Measurements from ENCODE around the gene TBP. TPM values are rescaled to one million over a fixed set of nuclear protein-coding genes. Genes with fewer than 3 reads are reported as not detected.

TBP gene
- total RNA-seq, 3 donors from 2014 or later (not counting 1 experiment from before 2014, with no cell fraction given) = 13.0 to 18.4 (median 14.2) TPM

DNA sequence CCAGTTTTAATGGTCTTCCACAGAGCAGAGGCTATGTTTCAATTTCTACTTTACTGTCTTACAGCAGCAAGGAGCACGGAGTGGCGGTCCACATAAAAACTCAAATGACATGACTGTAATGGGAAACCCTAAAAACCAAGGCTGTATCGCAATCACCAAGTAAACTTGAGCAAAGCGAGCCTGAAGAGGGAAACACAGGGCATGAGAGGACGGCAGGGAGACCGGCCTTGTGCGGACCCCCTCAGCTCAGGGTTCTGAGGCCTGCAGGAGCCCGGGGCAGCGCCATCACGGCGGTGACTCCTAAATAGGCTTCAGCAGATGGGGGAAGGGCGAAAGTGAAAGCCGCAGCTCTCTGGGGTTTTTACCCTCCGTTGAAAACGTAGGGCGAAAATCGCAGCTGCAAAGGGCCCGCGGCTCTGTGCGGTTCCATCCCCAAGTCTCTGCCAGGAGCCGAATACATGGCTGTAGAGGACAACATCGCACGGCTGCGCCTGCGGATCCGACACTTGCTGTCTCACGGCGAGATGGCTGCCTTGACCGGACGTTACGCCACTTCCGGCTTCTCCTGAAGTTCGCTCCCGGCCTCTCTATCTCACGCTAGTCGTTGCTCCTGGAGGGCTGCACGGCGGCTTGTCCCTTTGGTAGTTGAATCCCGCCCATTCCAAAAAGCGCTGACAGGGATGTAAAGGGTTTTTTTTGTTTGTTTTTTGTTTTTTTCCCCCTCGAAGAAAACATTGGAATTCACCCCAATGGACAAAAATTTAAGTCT is 1.2 kb upstream of the TBP start, which contains the start of gene PSMB1:
Gene PSMB1 (minus strand): TSS at position 543 of the 769 bp plus-strand sequence. CDS start 65 bp downstream, at position 478.
- ATAC-seq (peak; percentile 41 to 55 (median 46)), DNase-seq (peak; percentile 78 to 90)
- Histone ChIP-seq H3K4me3 (ENCODE audit: low read length) (peak within 1 kb of the TSS; percentile 84), H3K9me3 (ENCODE audit: control insufficient read depth, insufficient read depth, low read length) (no peaks in the 10 kb centered on the region), H3K4me1 (ENCODE audit: control insufficient read depth, insufficient read depth, low read length) (peaks cover 22% of the 10 kb centered on the region), H3K27me3 (ENCODE audit: control insufficient read depth, insufficient read depth, low read length) (no peaks in the 10 kb centered on the region), H3K27ac (ENCODE audit: low read length) (peak within 1 kb of the TSS; percentile 93), H3K36me3 (ENCODE audit: control insufficient read depth, insufficient read depth, low read length) (peaks cover 19% of the 10 kb centered on the region)
- peaks cover 13 to 44% of the 10 kb centered on the region in 2 donors for H3K4me1 Mint-ChIP-seq
- TF ChIP-seq, protein P1, sequence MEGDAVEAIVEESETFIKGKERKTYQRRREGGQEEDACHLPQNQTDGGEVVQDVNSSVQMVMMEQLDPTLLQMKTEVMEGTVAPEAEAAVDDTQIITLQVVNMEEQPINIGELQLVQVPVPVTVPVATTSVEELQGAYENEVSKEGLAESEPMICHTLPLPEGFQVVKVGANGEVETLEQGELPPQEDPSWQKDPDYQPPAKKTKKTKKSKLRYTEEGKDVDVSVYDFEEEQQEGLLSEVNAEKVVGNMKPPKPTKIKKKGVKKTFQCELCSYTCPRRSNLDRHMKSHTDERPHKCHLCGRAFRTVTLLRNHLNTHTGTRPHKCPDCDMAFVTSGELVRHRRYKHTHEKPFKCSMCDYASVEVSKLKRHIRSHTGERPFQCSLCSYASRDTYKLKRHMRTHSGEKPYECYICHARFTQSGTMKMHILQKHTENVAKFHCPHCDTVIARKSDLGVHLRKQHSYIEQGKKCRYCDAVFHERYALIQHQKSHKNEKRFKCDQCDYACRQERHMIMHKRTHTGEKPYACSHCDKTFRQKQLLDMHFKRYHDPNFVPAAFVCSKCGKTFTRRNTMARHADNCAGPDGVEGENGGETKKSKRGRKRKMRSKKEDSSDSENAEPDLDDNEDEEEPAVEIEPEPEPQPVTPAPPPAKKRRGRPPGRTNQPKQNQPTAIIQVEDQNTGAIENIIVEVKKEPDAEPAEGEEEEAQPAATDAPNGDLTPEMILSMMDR (IDR thresholded peaks at IDR 0.05) = no peak
- no peak within 1 kb of the TSS for H3K27ac Mint-ChIP-seq
- no peaks in the 10 kb centered on the region for H3K27me3 Mint-ChIP-seq (ENCODE audit: low read depth in 2 of 2)
- WGBS (ENCODE audit: insufficient coverage) = under 1% methylated on average over 40 of the region's 41 CpGs
- H3K36me3 Mint-ChIP-seq = no peaks in the 10 kb centered on the region
- H3K4me3 Mint-ChIP-seq = no peak within 1 kb of the TSS
- intact Hi-C loops (cut with micrococcal nuclease) = loop anchor here (1.0 to 5.0 kb wide), 2 partner anchors 88 to 851 kb away; partner anchors contain the start of genes C6orf120 and WDR27
- H3K9me3 Mint-ChIP-seq = no peaks in the 10 kb centered on the region

DNA sequence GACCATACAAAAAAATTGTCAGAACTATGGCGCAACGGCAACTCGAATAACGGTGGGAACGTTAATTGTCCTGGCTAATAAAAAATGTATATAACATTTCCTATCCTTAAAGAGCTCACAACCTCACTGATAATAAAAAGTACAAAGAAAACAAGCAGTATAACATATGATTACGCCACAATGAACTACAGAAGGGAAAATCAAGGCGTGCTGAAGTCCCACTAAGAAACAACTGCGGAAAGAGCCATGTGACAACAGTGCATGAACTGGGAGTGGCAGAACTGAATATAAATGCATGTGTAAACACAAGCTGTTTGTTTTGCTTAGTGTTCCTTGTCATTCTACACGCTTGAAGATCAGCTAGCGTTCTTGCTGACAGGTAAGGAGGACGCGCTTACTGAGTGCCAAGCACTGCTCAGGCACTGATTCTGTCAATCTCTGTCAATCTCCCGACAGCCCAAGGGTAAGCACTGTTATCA is 596 bp upstream of the TBP start:
- Histone ChIP-seq H3K27me3 (ENCODE audit: control insufficient read depth, insufficient read depth, low read length) (no peaks in the 10 kb centered on the region), H3K4me3 (ENCODE audit: low read length) (peak overlapping the region; percentile 84), H3K9me3 (ENCODE audit: control insufficient read depth, insufficient read depth, low read length) (no peaks in the 10 kb centered on the region), H3K27ac (ENCODE audit: low read length) (peak overlapping the region; percentile 93), H3K36me3 (ENCODE audit: control insufficient read depth, insufficient read depth, low read length) (peaks cover 17% of the 10 kb centered on the region), H3K4me1 (ENCODE audit: control insufficient read depth, insufficient read depth, low read length) (peaks cover 22% of the 10 kb centered on the region)
- intact Hi-C loops (cut with micrococcal nuclease) = loop anchor here (1.0 to 5.0 kb wide), 4 partner anchors 31 to 851 kb away; partner anchors contain the start of genes C6orf120, DYNLT2, ERMARD and PDCD2
- Mint-ChIP-seq H3K4me3 (no peak overlapping the region), H3K27me3 (ENCODE audit: low read depth in 2 of 2) (no peaks in the 10 kb centered on the region), H3K9me3 (no peaks in the 10 kb centered on the region), H3K36me3 (no peaks in the 10 kb centered on the region), H3K27ac (no peak overlapping the region), H3K4me1 (peaks cover 7 to 38% of the 10 kb centered on the region in 2 donors)
- TF ChIP-seq, protein P1 (IDR thresholded peaks at IDR 0.05) = no peak
- WGBS (ENCODE audit: insufficient coverage) = 0% methylated on average over 13 of the region's 13 CpGs
- DNase-seq (peak in 1 of 2 donors; percentile 80), ATAC-seq (peak; percentile 54 to 68 (median 55))

DNA sequence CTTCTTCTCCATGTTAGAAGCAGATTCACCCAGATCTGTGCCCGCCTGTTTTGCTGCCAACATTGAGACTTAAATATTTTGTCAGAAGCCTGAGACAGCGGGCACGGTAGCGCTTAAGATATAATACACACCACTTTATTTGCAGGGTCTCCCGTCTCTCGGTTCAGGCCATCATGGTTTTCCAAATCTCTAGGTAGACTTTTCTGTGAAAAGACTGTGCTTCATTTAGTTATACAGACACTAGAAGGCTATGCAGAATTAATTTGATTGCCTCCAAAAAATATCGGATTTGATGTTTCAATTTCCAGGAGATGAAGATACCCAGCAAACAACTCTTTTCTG is 598 bp downstream of the TBP start:
- Mint-ChIP-seq H3K27me3 (ENCODE audit: low read depth in 2 of 2) (no peaks in the 10 kb centered on the region), H3K4me3 (no peak overlapping the region), H3K36me3 (no peaks in the 10 kb centered on the region), H3K9me3 (no peaks in the 10 kb centered on the region), H3K4me1 (peaks cover 10 to 26% of the 10 kb centered on the region in 2 donors), H3K27ac (no peak overlapping the region)
- Histone ChIP-seq H3K27ac (ENCODE audit: low read length) (peak overlapping the region; percentile 93), H3K4me3 (ENCODE audit: low read length) (peak overlapping the region; percentile 84), H3K27me3 (ENCODE audit: control insufficient read depth, insufficient read depth, low read length) (no peaks in the 10 kb centered on the region), H3K9me3 (ENCODE audit: control insufficient read depth, insufficient read depth, low read length) (no peaks in the 10 kb centered on the region), H3K4me1 (ENCODE audit: control insufficient read depth, insufficient read depth, low read length) (peaks cover 22% of the 10 kb centered on the region), H3K36me3 (ENCODE audit: control insufficient read depth, insufficient read depth, low read length) (peaks cover 17% of the 10 kb centered on the region)
- TF ChIP-seq, protein P1 (IDR thresholded peaks at IDR 0.05) = no peak
- ATAC-seq (no peak), DNase-seq (no peak)
- WGBS (ENCODE audit: insufficient coverage) = 3% methylated on average over 7 of the region's 7 CpGs
- intact Hi-C loops (cut with micrococcal nuclease) = loop anchor here (1.0 to 5.0 kb wide), 3 partner anchors 30 to 852 kb away; partner anchors contain the start of genes C6orf120, DYNLT2, ERMARD and PDCD2

Measured in natural killer cell (primary cell).